ENCODE data around the gene RPL22. TPM values are rescaled to one million over a fixed set of nuclear protein-coding genes. Genes with fewer than 3 reads are reported as not detected.

The RPL22 gene
- total RNA-seq, 1 experiment from 2014 or later = 149 TPM

GRCh38 chr1:6180268-6180706 lies 19.1 kb downstream of the RPL22 start, which contains the start of gene CHD5:
Gene CHD5, minus strand, starts transcription at chr1:6180321. Its CDS starts 298 bp downstream, at chr1:6180023.
- peak within 1 kb of the TSS; percentile 8; the same call in 1 of the 2 replicates for H3K4me3 ChIP-seq
- H3K4me1 ChIP-seq (replicated peaks) = peaks cover 9% of the 10 kb centered on the region; the same call in 1 of the 2 replicates
- H3K36me3 ChIP-seq = peaks cover 16% of the 10 kb centered on the region
- H3K27ac ChIP-seq = no peak within 1 kb of the TSS
- DNase-seq (ENCODE audit: low read depth in 1 of 2, low spot score in 2 of 2) = no peak
- no peaks in the 10 kb centered on the region for H3K9me3 ChIP-seq (replicated peaks)
- H3K27me3 ChIP-seq (replicated peaks) = peaks cover 33% of the 10 kb centered on the region

- no peak for DNase-seq (ENCODE audit: low read depth in 1 of 2, low spot score in 2 of 2)
- Histone ChIP-seq H3K9me3 (replicated peaks) (no peaks in the 10 kb centered on the region), H3K36me3 (peaks cover 10% of the 10 kb centered on the region), H3K27ac (no peak overlapping the region), H3K4me1 (replicated peaks) (peaks cover 9% of the 10 kb centered on the region; the same call in 1 of the 2 replicates), H3K4me3 (no peak overlapping the region; the same call in 1 of the 2 replicates), H3K27me3 (replicated peaks) (peaks cover 33% of the 10 kb centered on the region)
These were observed 19.7 kb downstream of the RPL22 start for GRCh38 chr1:6179564-6180175.

- peaks cover 4% of the 10 kb centered on the region; the same call in 1 of the 2 replicates for H3K36me3 ChIP-seq
- no peaks in the 10 kb centered on the region for H3K9me3 ChIP-seq (replicated peaks)
- H3K27me3 ChIP-seq (replicated peaks) = peaks cover 33% of the 10 kb centered on the region
- peak overlapping the region; percentile 8; the same call in 1 of the 2 replicates for H3K4me3 ChIP-seq
- no peak for DNase-seq (ENCODE audit: low read depth in 1 of 2, low spot score in 2 of 2)
- peaks cover 9% of the 10 kb centered on the region; the same call in 1 of the 2 replicates for H3K4me1 ChIP-seq (replicated peaks)
- H3K27ac ChIP-seq = no peak overlapping the region
These were observed 20.4 kb downstream of the RPL22 start for GRCh38 chr1:6178751-6179563.

GRCh38 chr1:6177681-6178380 lies 21.6 kb downstream of the RPL22 start:
- no peaks in the 10 kb centered on the region for H3K36me3 ChIP-seq
- H3K27me3 ChIP-seq (replicated peaks) = peaks cover 33% of the 10 kb centered on the region
- DNase-seq (ENCODE audit: low read depth in 1 of 2, low spot score in 2 of 2) = no peak
- H3K4me3 ChIP-seq = no peak overlapping the region
- no peak overlapping the region for H3K27ac ChIP-seq
- peaks cover 9% of the 10 kb centered on the region; the same call in 1 of the 2 replicates for H3K4me1 ChIP-seq (replicated peaks)
- no peaks in the 10 kb centered on the region for H3K9me3 ChIP-seq (replicated peaks)

GRCh38 chr1:6176779-6177178 lies 22.6 kb downstream of the RPL22 start:
- Histone ChIP-seq H3K4me1 (replicated peaks) (peaks cover 9% of the 10 kb centered on the region; the same call in 1 of the 2 replicates), H3K27ac (no peak overlapping the region), H3K4me3 (no peak overlapping the region), H3K9me3 (replicated peaks) (no peaks in the 10 kb centered on the region), H3K36me3 (no peaks in the 10 kb centered on the region), H3K27me3 (replicated peaks) (peaks cover 30% of the 10 kb centered on the region)
- no peak for DNase-seq (ENCODE audit: low read depth in 1 of 2, low spot score in 2 of 2)

- no peaks in the 10 kb centered on the region for H3K36me3 ChIP-seq
- DNase-seq (ENCODE audit: low read depth in 1 of 2, low spot score in 2 of 2) = no peak
These were observed 24.0 kb downstream of the RPL22 start for GRCh38 chr1:6175411-6175828.

GRCh38 chr1:6174621-6175410 lies 24.6 kb downstream of the RPL22 start:
- Histone ChIP-seq H3K4me3 (no peak overlapping the region), H3K9me3 (replicated peaks) (no peaks in the 10 kb centered on the region), H3K27me3 (replicated peaks) (peaks cover 26% of the 10 kb centered on the region), H3K27ac (no peak overlapping the region), H3K36me3 (no peaks in the 10 kb centered on the region), H3K4me1 (replicated peaks) (peaks cover 6% of the 10 kb centered on the region; the same call in 1 of the 2 replicates)
- DNase-seq (ENCODE audit: low read depth in 1 of 2, low spot score in 2 of 2) = no peak

More at GRCh38 chr1:6175411-6175828, 24.0 kb downstream of the RPL22 start:
- peaks cover 9% of the 10 kb centered on the region; the same call in 1 of the 2 replicates for H3K4me1 ChIP-seq (replicated peaks)
- H3K9me3 ChIP-seq (replicated peaks) = no peaks in the 10 kb centered on the region
- H3K4me3 ChIP-seq = no peak overlapping the region
- peaks cover 29% of the 10 kb centered on the region for H3K27me3 ChIP-seq (replicated peaks)
- no peak overlapping the region for H3K27ac ChIP-seq

GRCh38 chr1:6172549-6172948 lies 26.8 kb downstream of the RPL22 start:
- Histone ChIP-seq H3K36me3 (no peaks in the 10 kb centered on the region), H3K4me1 (replicated peaks) (no peaks in the 10 kb centered on the region), H3K4me3 (no peak overlapping the region), H3K27ac (no peak overlapping the region), H3K27me3 (replicated peaks) (peaks cover 10% of the 10 kb centered on the region), H3K9me3 (replicated peaks) (no peaks in the 10 kb centered on the region)
- DNase-seq (ENCODE audit: low read depth in 1 of 2, low spot score in 2 of 2) = peak in 1 of 2 experiments; percentile 41

GRCh38 chr1:6171548-6172124 lies 27.8 kb downstream of the RPL22 start:
- H3K27ac ChIP-seq = no peak overlapping the region
- DNase-seq (ENCODE audit: low read depth in 1 of 2, low spot score in 2 of 2) = peak in 1 of 2 experiments; percentile 50
- no peaks in the 10 kb centered on the region for H3K4me1 ChIP-seq (replicated peaks)
- H3K36me3 ChIP-seq = no peaks in the 10 kb centered on the region
- no peaks in the 10 kb centered on the region for H3K9me3 ChIP-seq (replicated peaks)
- no peak overlapping the region for H3K4me3 ChIP-seq
- H3K27me3 ChIP-seq (replicated peaks) = peaks cover 8% of the 10 kb centered on the region; the same call in 1 of the 2 replicates

GRCh38 chr1:6170742-6171201 lies 28.6 kb downstream of the RPL22 start:
- DNase-seq (ENCODE audit: low read depth in 1 of 2, low spot score in 2 of 2) = peak in 1 of 2 experiments; percentile 44
- H3K27me3 ChIP-seq (replicated peaks) = peaks cover 8% of the 10 kb centered on the region; the same call in 1 of the 2 replicates

GRCh38 chr1:6170116-6170741 lies 29.2 kb downstream of the RPL22 start:
- no peaks in the 10 kb centered on the region for H3K4me1 ChIP-seq (replicated peaks)
- H3K4me3 ChIP-seq = no peak overlapping the region
- no peaks in the 10 kb centered on the region for H3K36me3 ChIP-seq
- H3K27ac ChIP-seq = no peak overlapping the region
- no peaks in the 10 kb centered on the region for H3K9me3 ChIP-seq (replicated peaks)
- peaks cover 8% of the 10 kb centered on the region; the same call in 1 of the 2 replicates for H3K27me3 ChIP-seq (replicated peaks)
- DNase-seq (ENCODE audit: low read depth in 1 of 2, low spot score in 2 of 2) = no peak

More at GRCh38 chr1:6170742-6171201, 28.6 kb downstream of the RPL22 start:
- no peaks in the 10 kb centered on the region for H3K4me1 ChIP-seq (replicated peaks)
- H3K27ac ChIP-seq = no peak overlapping the region
- H3K9me3 ChIP-seq (replicated peaks) = no peaks in the 10 kb centered on the region
- no peak overlapping the region for H3K4me3 ChIP-seq
- H3K36me3 ChIP-seq = no peaks in the 10 kb centered on the region

- Histone ChIP-seq H3K27ac (no peak overlapping the region), H3K4me3 (no peak overlapping the region), H3K9me3 (replicated peaks) (no peaks in the 10 kb centered on the region), H3K4me1 (replicated peaks) (no peaks in the 10 kb centered on the region), H3K36me3 (no peaks in the 10 kb centered on the region), H3K27me3 (replicated peaks) (peaks cover 8% of the 10 kb centered on the region; the same call in 1 of the 2 replicates)
- DNase-seq (ENCODE audit: low read depth in 1 of 2, low spot score in 2 of 2) = no peak
These were observed 30.3 kb downstream of the RPL22 start for GRCh38 chr1:6168947-6169586.

Data from SJSA1 (cell line).